Activated CD4-positive, alpha-beta T cell treated with anti-CD3 and anti-CD28 coated beads, Interleukin-2, Interleukin-6, amounts not matched to agents 100 ng/mL and 50 ng/mL, durations not matched to agents 16 hours and 8 hours (primary cell): Measurements from ENCODE around the gene NPTXR.
"Not testable (repeated sequence)": the region's sequence is repeated elsewhere in the genome, so short reads cannot be mapped to it uniquely, and the experiment has no call there.

Experiments
- DNase-seq: peaks from one replicate; pipeline ENCODE4 v3.0.0-alpha.2; 2020

Gene NPTXR

DNA sequence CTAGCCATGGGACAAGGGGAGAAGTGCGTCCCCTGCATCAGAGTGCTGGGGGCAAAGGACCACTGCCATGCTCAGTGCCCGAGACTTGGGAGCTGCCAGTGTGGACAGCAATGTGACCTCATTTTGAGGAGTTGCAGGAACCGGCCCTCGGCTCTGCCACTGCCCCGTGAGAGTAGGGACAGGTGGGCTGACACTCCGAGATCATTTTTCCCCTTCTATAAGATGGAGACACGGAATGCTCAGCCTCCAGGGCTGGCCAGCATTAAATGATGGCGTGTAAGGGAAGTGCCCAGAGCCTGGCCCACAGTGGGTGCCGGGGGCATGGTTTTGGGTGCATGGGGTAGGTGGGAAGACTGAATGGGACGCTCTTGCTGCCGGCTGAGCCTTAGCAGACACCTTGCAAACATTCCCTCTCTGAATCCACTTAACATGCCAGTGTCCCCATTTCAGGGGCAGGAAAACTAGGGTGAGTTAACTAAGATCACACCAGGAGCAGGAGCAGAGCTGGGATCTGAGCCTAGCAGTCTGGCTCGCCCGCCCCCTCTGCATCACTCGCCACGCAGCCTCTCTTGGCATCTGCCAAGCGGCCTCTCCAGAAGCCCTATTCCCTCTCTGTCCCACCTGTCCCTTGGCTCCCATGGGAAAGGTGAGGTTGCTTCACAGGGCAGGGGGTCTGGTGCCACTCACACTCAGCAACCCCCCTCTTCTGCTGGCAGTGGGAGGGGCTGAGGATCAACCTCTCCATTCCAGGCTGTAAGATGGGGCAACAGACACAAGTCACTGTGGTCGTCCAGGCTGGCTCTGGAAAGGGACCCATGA is 13.6 kb downstream of the NPTXR start:
- DNase-seq = no peak

DNA sequence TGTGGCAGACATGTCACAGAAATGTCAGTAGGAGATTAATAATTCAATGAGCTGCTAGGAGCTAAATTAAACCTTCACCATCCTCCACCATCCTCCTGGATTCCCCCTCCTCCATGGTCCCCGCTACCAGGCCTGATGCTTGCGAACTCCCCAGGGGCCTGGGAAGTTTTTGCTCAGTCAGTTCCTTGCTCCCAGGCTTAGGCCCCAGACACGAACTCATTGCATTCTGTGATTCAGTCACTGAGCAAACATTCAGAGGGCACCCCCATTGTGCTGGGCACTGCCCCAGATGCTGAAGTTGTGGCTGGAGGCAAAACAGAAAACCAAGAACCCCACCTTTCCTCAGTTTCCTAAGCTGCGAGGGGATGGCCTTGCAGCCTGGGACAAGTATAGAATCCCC is 14.3 kb downstream of the NPTXR start:
- DNase-seq = no peak

- no peak for DNase-seq
Observed at GRCh38 chr22:38828616-38829205, 15.1 kb downstream of the NPTXR start.

DNA sequence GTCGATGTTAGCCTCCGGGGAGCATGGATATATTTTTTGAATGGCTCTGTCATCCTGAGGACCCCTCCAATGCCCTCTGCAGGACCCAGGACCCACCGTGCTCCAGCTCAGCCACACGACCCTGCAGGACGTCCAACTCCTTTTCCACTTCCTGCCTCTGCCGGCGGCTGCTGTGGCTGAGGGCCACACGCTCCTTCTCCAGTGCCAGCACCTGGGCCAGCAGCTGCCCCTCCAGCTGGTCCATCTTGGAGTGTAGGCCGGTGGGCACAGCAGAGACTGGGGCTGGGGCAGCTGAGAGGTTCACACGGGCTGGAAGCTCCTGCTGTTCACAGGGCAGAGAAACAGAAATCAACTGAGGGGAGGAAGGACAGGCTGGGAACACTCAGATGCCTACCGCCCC is 15.6 kb downstream of the NPTXR start:
- DNase-seq = no peak

DNA sequence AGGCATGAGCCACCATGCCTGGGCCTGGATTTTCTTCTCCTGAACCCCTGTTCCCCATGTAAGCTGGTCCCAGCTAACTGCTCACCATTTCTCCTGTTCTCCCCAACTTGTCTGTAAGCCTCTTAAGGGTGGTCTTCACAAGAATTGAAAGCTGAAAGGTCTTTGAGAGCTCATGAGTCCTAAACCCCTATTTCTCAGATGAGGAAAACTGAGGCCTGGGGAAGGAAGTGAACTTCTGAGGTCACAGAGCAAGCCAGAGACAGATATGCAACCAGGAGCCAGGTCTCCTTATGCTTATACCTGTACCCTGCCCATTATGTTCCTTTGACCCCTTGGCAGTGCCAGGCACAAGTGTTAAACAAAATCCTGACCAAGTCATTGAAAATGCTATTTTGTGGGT is 16.3 kb downstream of the NPTXR start:
- DNase-seq = no peak

- no peak for DNase-seq
Observed at GRCh38 chr22:38826801-38827200, 17.0 kb downstream of the NPTXR start.

- DNase-seq = no peak
Observed at GRCh38 chr22:38826386-38826785, 17.4 kb downstream of the NPTXR start.

DNA sequence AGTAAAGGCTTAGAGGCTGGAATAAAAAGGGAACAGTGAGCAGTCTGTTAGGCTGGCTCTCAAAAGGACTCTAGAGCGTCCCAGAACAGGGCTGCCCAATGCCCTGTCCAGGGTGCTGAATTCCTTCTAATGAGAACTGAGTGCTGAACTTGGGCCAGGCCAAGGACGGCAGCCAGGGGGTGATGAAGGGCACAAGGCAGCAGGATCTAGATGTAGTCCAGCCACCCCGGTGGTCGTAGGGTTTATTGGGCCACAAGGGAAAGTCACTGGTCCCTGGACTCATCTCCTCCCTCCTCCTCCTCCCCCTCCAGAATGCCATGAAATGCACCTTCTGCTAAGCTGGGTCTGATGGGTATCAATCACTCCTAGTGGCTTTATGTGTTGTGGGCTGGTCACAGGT is 19.2 kb downstream of the NPTXR start:
- DNase-seq = peak; percentile 50

GRCh38 chr22:38823637-38824036 is 20.2 kb downstream of the NPTXR start:
- no peak for DNase-seq

DNA sequence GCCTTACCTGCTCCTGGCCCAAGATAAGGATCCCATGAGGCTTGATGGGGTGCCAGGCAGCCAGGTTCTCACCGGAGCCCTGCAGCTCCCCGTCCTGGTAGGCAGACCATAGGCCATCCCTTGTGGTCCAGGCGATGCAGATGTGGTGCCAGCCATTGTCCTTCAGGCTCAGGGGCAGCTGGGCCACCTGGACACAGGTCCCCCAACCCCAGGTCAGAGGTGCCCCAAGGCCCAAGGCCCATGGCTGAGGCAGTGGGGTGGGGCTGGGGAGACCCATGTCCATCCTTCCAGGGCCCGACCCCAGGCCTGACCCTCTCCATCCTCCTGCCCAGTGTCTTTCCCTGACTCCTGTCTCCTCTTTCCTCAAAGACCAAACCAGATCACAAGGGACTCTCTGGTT is 20.8 kb downstream of the NPTXR start:
- no peak for DNase-seq

GRCh38 chr22:38820020-38820419 is 23.8 kb downstream of the NPTXR start:
- DNase-seq = no peak

GRCh38 chr22:38819387-38819940 is 24.4 kb downstream of the NPTXR start:
- DNase-seq = no peak

DNA sequence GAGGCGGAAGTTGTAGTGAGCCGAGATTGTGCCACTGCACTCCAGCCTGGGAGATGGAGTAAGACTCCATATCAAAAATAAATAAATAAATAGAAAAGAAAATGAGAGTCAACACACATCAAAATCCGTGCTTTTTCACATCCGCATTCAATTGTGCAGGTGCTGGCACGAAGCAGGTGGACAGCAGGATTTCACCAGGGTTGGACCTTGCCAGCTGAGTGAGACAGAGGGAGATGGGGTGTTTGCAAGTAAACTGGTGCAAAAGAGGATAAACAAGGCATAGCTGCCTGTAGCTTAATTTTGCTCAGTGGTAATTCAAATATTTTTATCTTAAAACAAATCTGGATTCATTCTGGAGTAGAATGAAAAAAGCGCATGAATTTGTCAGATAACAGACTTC is 26.6 kb downstream of the NPTXR start:
- DNase-seq = no peak

DNA sequence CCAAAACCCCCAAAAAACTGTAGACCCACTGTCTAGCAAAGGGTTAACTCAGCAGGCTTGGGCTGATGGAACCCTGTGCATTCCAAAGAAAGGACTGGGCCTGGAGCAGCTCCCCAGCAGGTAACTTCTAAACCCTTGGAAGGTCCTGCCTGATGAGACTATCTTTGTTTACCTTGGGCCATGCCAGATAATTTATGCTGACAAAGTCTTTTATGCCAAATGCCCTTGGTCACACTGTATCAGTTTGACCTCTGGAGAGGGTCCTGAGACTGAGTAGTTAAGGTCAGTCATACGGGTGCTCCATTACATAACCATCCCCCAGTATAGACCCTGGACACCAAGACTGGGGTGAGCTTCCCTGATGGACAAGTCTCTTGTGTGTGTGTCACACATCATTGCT is 28.0 kb downstream of the NPTXR start:
- no peak for DNase-seq

GRCh38 chr22:38811241-38811640 is 32.6 kb downstream of the NPTXR start:
- DNase-seq = no peak

DNA sequence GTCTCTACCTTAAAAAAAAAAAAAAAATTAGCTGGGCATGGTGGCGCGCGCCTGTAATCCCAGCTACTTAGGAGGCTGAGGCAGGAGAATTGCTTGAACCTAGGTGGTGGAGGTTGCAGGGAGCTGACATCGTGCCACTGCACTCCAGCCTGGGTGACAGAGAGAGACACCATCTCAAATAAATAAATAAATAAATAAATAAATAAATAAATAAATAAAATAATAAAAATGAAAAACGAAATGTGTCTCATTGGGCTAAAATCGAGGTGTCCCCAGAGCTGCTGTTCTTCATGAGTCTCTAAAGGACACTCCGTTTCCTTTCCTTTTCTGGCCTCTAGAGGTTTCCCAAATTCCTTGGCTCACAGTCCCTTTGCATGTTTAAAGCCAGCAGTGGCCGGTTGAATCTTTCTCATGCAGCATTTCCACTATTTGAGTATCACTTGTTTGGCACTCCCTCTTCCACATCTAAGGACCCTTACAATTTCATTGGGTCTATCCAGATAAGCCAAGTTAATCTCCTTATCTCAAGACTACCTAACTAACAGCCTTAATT is 38.7 kb downstream of the NPTXR start:
- not testable (repeated sequence) for DNase-seq

- no peak for DNase-seq
Observed at GRCh38 chr22:38802671-38803121, 41.1 kb downstream of the NPTXR start.

- no peak for DNase-seq
Observed at GRCh38 chr22:38799265-38800002, 44.4 kb downstream of the NPTXR start.

DNA sequence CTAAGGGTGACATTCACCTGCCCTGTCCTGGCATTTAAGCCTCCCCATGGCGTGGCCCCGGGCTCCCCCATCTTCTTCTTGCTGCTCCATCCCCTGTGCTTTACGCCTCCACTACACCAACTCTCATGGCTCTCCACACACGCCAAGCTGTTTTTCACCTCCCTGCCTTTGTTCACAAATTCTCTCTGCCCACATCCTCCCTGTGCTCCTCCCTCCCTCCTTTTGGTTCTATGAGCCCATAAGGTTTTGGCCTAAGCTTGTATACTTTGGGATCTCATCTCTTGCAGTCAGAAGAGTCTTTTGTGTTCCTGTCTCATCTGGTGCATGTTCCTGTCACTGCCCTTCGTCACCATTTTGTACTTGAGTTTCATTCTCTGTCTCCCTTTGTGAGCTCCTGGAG is 45.3 kb downstream of the NPTXR start:
- no peak for DNase-seq

DNA sequence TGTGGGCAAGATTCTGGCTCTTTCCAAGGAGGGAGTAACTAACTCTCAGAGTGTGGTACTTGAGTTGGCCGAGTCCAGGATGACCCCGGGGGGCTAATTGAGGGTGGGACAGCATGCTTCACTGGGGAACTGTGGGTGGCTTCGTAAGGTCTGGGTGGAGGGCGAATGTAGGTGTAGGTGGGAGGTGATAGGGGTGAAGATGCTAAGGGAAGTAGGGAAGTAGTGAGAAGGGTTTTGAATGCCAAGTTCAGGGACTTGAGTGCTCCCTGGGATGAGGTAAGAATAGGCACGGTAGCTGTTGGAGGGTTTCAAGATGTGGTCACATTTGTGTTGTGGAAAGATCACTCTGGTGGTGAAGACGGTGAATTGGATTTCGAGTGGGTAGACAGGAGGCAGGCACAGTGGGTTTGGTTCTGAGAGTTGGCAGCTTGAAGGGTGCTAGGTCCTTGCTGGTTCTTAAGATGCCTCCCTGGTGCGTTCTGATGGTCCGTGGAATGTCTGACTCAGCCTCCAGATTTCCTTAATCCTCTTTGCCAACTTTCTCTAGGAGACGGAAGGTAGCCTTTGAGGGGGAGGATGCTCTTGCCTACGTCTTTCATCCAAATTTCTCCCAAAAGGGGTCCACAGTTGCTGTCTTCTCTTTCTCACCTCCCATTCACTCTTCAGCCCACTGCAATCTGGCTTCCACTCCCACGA is 47.4 kb downstream of the NPTXR start:
- DNase-seq = no peak

DNA sequence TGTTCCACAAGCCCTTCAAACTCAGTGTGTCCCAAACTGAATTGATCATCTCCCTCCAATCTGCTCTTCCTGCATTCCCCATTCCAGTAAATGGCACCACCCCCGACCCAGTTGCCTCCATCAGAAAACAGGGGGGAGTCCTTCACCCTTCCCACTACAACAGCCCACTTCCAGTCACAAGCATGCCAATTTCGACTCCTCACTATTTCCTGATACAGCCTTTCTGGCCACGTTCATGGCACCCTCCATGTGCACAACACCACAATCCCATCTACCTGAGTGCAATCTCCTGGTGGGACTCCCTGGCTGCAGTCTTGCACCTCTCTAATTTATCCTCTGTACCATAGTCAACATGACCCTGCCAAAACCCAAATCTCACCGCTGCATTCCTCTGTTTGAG is 48.3 kb downstream of the NPTXR start:
- no peak for DNase-seq

DNA sequence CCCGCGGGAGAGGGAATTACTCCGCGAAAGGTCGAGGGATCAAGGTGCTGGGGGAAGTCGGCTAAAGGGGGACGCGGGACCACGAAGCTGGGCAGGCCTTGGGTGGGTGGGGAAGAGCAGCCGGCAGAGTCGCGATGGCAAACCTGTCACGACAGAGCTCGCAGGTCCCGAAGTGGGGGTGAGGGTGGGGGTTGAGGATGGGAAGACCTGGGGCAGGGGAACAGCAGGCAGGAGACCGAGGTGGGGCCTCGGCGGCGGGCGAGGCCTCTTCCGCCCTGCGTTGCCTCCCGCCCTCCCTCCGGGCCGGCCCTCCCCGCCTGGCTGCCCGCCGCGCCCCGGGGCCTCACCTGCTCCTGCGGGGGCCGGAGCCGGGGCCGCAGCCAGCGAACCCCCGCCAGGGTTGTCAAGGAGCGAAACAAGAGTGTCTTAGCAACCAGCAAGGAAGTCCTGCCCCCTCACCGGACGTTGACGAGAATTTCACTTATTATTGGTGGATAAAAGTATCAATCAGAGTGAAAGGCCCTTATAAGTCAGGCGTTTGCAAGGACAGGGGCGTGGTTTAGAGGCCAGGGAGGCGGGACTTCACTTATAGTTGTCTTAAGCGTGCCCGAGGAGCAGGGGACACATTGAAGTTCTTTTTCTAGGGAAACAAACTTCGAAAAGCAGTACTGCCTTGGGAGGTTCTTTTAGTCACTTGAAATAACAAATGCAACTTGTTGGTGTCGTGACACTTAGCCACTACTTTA is 49.9 kb downstream of the NPTXR start, which contains the start of gene DNAL4:
Gene DNAL4, minus strand, starts transcription at position 423 of the 746 bp plus-strand sequence. CDS start 11,412 bp downstream, outside the sequence.
- DNase-seq = peak; percentile 97
